Effector memory CD4-positive, alpha-beta T cell (primary cell): Measurements from ENCODE around the gene KCNH6.

Experiments used
- DNase-seq, 3 donors: peaks; one replicate each; pipeline ENCODE4 v3.0.0-alpha.2; 2020
- H3K27ac ChIP-seq: 2 replicates; pipeline ENCODE4 v1.7.0; 2013; ENCODE audit warnings: mild to moderate bottlenecking, low read length, moderate library complexity; ENCODE audit not compliant: insufficient read depth, poor library complexity, severe bottlenecking
- H3K27me3 ChIP-seq: replicated peaks from 2 replicates; pipeline ENCODE4 v1.7.0; 2013; ENCODE audit warnings: mild to moderate bottlenecking, low read length; ENCODE audit not compliant: insufficient read depth, control insufficient read depth, poor library complexity, severe bottlenecking
- H3K36me3 ChIP-seq: 2 replicates; pipeline ENCODE4 v1.7.0; 2013; ENCODE audit warnings: mild to moderate bottlenecking, low read length, moderate library complexity; ENCODE audit not compliant: control insufficient read depth, insufficient read depth
- H3K4me1 ChIP-seq: 2 replicates; pipeline ENCODE4 v1.7.0; 2013; ENCODE audit warnings: low read length, mild to moderate bottlenecking; ENCODE audit not compliant: control insufficient read depth, insufficient read depth, poor library complexity, severe bottlenecking
- H3K4me3 ChIP-seq: 2 replicates; pipeline ENCODE4 v1.7.0; 2013; ENCODE audit warnings: low read length, low read depth, mild to moderate bottlenecking; ENCODE audit not compliant: insufficient read depth, poor library complexity, severe bottlenecking
- H3K9me3 ChIP-seq: 2 replicates; pipeline ENCODE4 v1.7.0; 2013; ENCODE audit warnings: mild to moderate bottlenecking, low read length, moderate library complexity; ENCODE audit not compliant: control insufficient read depth

Gene KCNH6

DNA sequence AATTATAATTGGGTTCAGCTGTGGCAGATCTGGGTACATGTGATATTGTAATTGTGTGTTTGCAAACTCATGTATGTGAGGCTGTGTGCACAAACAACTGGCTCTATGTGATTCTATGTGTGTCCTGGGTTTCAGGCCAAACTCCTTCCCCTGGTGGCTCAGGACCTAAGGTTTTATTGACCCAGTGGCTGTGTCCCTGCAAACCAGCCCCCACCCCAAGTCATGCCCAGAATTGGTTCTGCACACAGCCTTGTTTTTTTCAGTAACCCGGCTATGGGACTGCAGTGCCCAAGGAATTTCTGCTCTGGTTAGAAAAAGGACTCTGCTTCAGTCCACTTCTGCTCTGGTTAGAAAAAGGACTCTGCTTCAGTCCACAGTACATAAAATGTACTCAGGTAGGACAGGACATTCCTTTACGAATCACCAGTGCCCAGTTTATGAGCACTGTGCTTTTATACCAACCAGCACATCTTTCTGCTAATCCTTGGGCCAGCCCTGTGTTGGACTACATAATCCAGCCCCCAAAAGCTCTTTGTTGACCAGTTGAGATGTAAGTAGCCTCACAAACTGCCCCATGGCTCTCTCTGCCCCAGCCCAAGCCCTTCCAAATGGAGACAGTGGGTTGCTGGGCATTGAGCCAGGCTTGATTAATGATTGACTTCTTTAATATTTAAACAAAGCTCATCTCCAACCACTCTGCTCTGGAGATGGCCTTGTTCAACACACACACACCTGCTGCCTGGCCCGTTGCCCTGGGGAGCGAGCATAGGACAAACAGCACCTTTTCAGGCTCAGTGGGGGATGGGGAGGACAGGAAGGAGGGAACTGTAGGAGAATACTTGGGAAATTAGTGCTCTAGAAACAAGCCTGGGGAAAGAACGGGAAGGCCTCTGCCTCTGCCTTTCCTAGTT is 2.9 kb upstream of the KCNH6 start:
- no peak overlapping the region for H3K4me3 ChIP-seq
- DNase-seq: no peak
- no peaks in the 10 kb centered on the region for H3K36me3 ChIP-seq
- no peak overlapping the region for H3K27ac ChIP-seq
- H3K27me3 ChIP-seq: peaks cover 5% of the 10 kb centered on the region
- no peaks in the 10 kb centered on the region for H3K9me3 ChIP-seq
- no peaks in the 10 kb centered on the region for H3K4me1 ChIP-seq

- H3K27ac ChIP-seq: no peak overlapping the region
- no peak for DNase-seq
- H3K4me1 ChIP-seq: no peaks in the 10 kb centered on the region
- H3K9me3 ChIP-seq: no peaks in the 10 kb centered on the region
- no peak overlapping the region for H3K4me3 ChIP-seq
- peaks cover 5% of the 10 kb centered on the region for H3K27me3 ChIP-seq
- no peaks in the 10 kb centered on the region for H3K36me3 ChIP-seq
Observed at GRCh38 chr17:63524051-63524450, 893 bp downstream of the KCNH6 start.

DNA sequence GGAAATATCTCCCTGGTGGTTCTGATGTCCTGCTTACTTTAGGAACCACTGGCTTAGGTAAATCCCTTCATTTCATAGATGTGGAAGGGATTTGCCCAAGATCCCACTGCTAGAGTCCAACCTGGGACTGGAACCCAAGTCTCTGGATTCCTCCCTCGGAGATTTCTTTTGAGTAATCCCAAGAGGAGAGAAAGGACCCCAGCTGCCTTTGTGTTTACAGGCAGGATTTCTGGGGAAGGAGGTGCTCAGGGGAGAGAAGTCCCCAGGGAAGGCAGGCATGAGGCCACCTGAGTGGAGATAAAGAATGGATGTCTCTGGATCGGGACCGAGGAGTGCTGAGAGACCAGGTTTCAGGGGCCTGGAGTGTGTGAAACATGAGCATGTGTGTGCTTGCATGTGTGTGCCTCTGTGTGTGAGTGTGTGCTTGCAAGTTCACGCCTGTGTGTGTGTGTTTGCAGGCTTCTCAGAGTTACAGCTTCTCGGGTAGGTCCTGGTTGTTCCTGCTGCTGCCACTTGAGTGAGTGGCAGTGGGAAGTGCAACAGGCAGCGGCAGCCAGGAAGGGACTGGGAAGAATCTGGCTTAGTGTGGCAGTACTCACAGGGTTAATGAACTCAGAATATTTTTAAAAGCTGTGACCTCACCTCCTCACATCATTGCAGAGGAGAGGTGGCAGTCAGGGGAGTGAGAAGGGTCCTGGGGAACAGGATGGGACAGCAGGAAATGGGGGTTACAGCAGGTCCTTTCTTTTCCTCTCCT is 2.2 kb downstream of the KCNH6 start:
- Histone ChIP-seq H3K4me1 (no peaks in the 10 kb centered on the region), H3K36me3 (no peaks in the 10 kb centered on the region), H3K27me3 (peaks cover 5% of the 10 kb centered on the region), H3K9me3 (no peaks in the 10 kb centered on the region), H3K4me3 (no peak overlapping the region), H3K27ac (no peak overlapping the region)
- no peak for DNase-seq

- H3K27me3 ChIP-seq: peaks cover 5% of the 10 kb centered on the region
- no peak overlapping the region for H3K4me3 ChIP-seq
- no peak for DNase-seq
- H3K4me1 ChIP-seq: no peaks in the 10 kb centered on the region
- H3K27ac ChIP-seq: no peak overlapping the region
- H3K9me3 ChIP-seq: no peaks in the 10 kb centered on the region
- no peaks in the 10 kb centered on the region for H3K36me3 ChIP-seq
Observed at GRCh38 chr17:63526861-63527260, 3.7 kb downstream of the KCNH6 start.

DNA sequence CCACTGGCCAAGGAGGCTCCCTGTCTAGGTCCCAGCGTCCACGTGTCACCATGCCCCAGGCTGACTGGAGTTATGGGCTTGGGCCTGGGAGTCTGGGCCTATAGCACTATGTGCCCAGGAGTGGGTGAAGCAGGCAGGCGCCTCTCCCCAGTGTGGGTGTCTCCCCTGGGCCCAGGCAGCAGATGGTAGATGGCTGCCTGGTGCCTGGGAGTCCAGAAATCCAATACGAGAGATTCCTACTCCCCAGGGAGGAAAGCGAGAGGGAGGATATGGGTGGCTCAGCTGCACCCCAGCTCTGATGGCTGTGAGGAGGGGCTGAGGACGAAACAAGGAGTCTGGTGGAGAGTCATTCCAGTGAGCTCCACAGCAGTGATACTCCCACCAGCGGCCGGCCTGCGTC is 5.0 kb downstream of the KCNH6 start:
- Histone ChIP-seq H3K27me3 (peaks cover 5% of the 10 kb centered on the region), H3K27ac (no peak overlapping the region), H3K9me3 (no peaks in the 10 kb centered on the region), H3K36me3 (no peaks in the 10 kb centered on the region), H3K4me3 (no peak overlapping the region), H3K4me1 (no peaks in the 10 kb centered on the region)
- no peak for DNase-seq

- Histone ChIP-seq H3K36me3 (no peaks in the 10 kb centered on the region), H3K4me1 (no peaks in the 10 kb centered on the region), H3K27ac (no peak overlapping the region), H3K27me3 (no peaks in the 10 kb centered on the region), H3K4me3 (no peak overlapping the region), H3K9me3 (no peaks in the 10 kb centered on the region)
- DNase-seq: no peak
Observed at GRCh38 chr17:63529711-63530556, 6.8 kb downstream of the KCNH6 start.

- H3K4me1 ChIP-seq: no peaks in the 10 kb centered on the region
- no peaks in the 10 kb centered on the region for H3K9me3 ChIP-seq
- no peaks in the 10 kb centered on the region for H3K27me3 ChIP-seq
- H3K4me3 ChIP-seq: no peak overlapping the region
- DNase-seq: no peak
- H3K36me3 ChIP-seq: no peaks in the 10 kb centered on the region
- H3K27ac ChIP-seq: no peak overlapping the region
Observed at GRCh38 chr17:63530557-63531021, 7.4 kb downstream of the KCNH6 start.

DNA sequence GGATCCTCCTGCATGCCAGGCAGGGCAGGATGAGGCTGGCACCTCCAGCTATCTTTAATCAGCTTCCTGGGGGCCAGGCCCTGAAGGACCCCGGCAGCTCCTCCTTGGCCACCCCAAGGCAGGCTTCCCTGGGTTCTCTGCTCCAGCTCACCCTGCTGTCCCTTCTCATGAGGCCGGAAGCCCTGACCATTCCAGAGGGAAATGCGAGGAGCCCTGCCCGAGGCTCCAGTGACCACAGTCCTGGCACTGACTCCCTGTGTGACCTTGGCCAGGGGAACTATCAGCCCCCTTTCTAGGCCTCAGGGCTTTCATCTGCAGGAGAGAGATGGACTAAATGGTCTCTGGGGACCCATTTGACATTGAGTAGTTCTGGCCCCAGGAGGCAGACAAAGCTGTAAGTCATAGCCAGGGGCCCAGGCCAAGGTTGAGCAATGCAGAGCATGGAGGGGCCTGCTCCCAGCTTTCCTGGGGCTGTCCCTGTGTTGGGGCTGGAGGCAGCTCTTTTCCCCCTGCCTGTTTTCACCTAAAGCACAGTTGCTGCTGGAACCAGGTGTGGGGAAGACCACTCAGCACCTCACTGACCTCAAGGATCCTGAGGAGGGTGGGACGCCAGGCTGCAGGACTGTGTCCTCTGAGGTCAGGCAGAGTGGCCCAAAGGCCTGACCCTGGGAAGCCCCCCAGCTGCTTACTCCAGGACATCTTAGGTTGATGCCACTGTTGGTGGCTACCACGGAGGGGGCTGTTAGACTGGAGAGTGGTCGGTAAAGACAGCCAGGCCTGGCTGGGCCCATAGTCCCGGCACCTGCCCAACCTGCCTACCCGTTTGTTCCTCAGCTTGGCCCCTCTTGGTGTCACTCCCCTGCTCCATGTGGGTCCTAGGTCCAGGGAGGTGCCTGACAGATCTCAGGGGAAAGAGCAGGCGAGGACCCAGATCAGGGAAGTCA is 8.1 kb downstream of the KCNH6 start:
- H3K27me3 ChIP-seq: no peaks in the 10 kb centered on the region
- no peaks in the 10 kb centered on the region for H3K36me3 ChIP-seq
- H3K4me1 ChIP-seq: no peaks in the 10 kb centered on the region
- H3K9me3 ChIP-seq: no peaks in the 10 kb centered on the region
- H3K4me3 ChIP-seq: no peak overlapping the region
- H3K27ac ChIP-seq: no peak overlapping the region
- no peak for DNase-seq
